ENCODE data around the gene RAB25. TPM values are rescaled to one million over a fixed set of nuclear protein-coding genes. Genes with fewer than 3 reads are reported as not detected.

The RAB25 gene
- total and polyA plus RNA-seq, 2 of the 13 experiments (the other 11 are each of a cell fraction or from before 2014, with no cell fraction given), result 0.20 to 0.22 TPM

- TF ChIP-seq PRDM10 (CRISPR knock-in tag; IDR thresholded peaks at IDR 0.05; ENCODE audit: low read depth), result peak; percentile 92
- no peak for TF ChIP-seq BATF2 (CRISPR knock-in tag; IDR thresholded peaks at IDR 0.05)
- TF ChIP-seq NCOR1 (IDR thresholded peaks at IDR 0.05; ENCODE audit: borderline replicate concordance, low read length), result no peak
- TF ChIP-seq ZNF616 (CRISPR knock-in tag; IDR thresholded peaks at IDR 0.05; ENCODE audit: low read depth), result no peak
- TF ChIP-seq GLMP (CRISPR knock-in tag; IDR thresholded peaks at IDR 0.05; ENCODE audit: borderline replicate concordance), result no peak
- 0 out of 2 replicates have a peak, but pooled peaks have one; percentile 27 for TF ChIP-seq RXRA (CRISPR knock-in tag; IDR thresholded peaks at IDR 0.05)
- no peak for TF ChIP-seq ZNF816 (CRISPR knock-in tag; IDR thresholded peaks at IDR 0.05; ENCODE audit: borderline replicate concordance)
- TF ChIP-seq PPARG (CRISPR knock-in tag; conservative IDR thresholded peaks at IDR 0.05), result peak; percentile 42; the same call in 1 of the 2 replicates
- no peak for TF ChIP-seq ISX (CRISPR knock-in tag; conservative IDR thresholded peaks at IDR 0.05)
- TF ChIP-seq ZEB1 (IDR thresholded peaks at IDR 0.05; ENCODE audit: insufficient replicate concordance, low read depth), result no peak
- TF ChIP-seq ZFP1 (CRISPR knock-in tag; IDR thresholded peaks at IDR 0.05), result 0 out of 2 replicates have a peak, but pooled peaks have one; percentile 71
- TF ChIP-seq ZBTB20 (CRISPR knock-in tag; IDR thresholded peaks at IDR 0.05; ENCODE audit: borderline replicate concordance, low read depth), result peak; percentile 31; the same call in 1 of the 2 replicates
- TF ChIP-seq SP2 (CRISPR knock-in tag; IDR thresholded peaks at IDR 0.05), result no peak
- peak; percentile 21; the same call in 1 of the 2 replicates for TF ChIP-seq SP5 (CRISPR knock-in tag; IDR thresholded peaks at IDR 0.05; ENCODE audit: borderline replicate concordance, low read depth)
- no peak for TF ChIP-seq RCOR2 (CRISPR knock-in tag; IDR thresholded peaks at IDR 0.05)
- TF ChIP-seq ETS1 (CRISPR knock-in tag; IDR thresholded peaks at IDR 0.05), result no peak
- no peak for TF ChIP-seq ZNF33A (CRISPR knock-in tag; IDR thresholded peaks at IDR 0.05; ENCODE audit: borderline replicate concordance)
- no peak for TF ChIP-seq MTA3 (CRISPR knock-in tag; IDR thresholded peaks at IDR 0.05)
- TF ChIP-seq ZNF274 (CRISPR knock-in tag; IDR thresholded peaks at IDR 0.05), result peak; percentile 54; the same call in 1 of the 2 replicates
- peak; percentile 92 for TF ChIP-seq CBFB (CRISPR knock-in tag; IDR thresholded peaks at IDR 0.05)
- TF ChIP-seq CHCHD3 (CRISPR knock-in tag; IDR thresholded peaks at IDR 0.05), result no peak
- TF ChIP-seq CEBPG (CRISPR knock-in tag; IDR thresholded peaks at IDR 0.05), result no peak; the same call in 1 of the 2 replicates
- no peak for TF ChIP-seq ZNF562 (CRISPR knock-in tag; IDR thresholded peaks at IDR 0.05; ENCODE audit: borderline replicate concordance)
Observed at GRCh38 chr1:156054500-156055280, 6.3 kb upstream of the RAB25 start, which contains the start of gene LAMTOR2 (continued).
